SK-N-DZ (cell line): ENCODE measurements around the gene ZNF483.
"Not testable (repeated sequence)": the region's sequence is repeated elsewhere in the genome, so short reads cannot be mapped to it uniquely, and the experiment has no call there.

Experiments used
- DNase-seq: peaks from one replicate; pipeline ENCODE4 v3.0.0-alpha.2; 2015; ENCODE audit warnings: low spot score

The ZNF483 gene

GRCh38 chr9:111610149-111610548, 85.2 kb downstream of the ZNF483 start:
- DNase-seq = no peak

GRCh38 chr9:111610845-111611244, 85.9 kb downstream of the ZNF483 start:
- no peak for DNase-seq

- DNase-seq = no peak
Observed at GRCh38 chr9:111613436-111614040, 88.6 kb downstream of the ZNF483 start.

- DNase-seq = no peak
Observed at GRCh38 chr9:111615928-111616327, 90.9 kb downstream of the ZNF483 start.

GRCh38 chr9:111617349-111617748, 92.4 kb downstream of the ZNF483 start:
- not testable (repeated sequence) for DNase-seq

- no peak for DNase-seq
Observed at GRCh38 chr9:111621895-111622480, 97.0 kb downstream of the ZNF483 start.

- DNase-seq = no peak
Observed at GRCh38 chr9:111622626-111623025, 97.6 kb downstream of the ZNF483 start.
